OCI-LY1 (cell line): ENCODE measurements around the gene EIF4E1B.

ENCODE experiments used
- H2AFZ ChIP-seq: fragments of 200-600 bp; sonication (generic), shearing (Covaris generic); 2 replicates; pipeline ENCODE4 v1.6.0; 2014; ENCODE audit warnings: antibody characterized with exemption, mild to moderate bottlenecking, low read length
- H3F3A ChIP-seq: fragments of 200-600 bp; sonication (generic), shearing (Covaris generic); 2 replicates; pipeline ENCODE4 v1.6.0; 2014; ENCODE audit warnings: mild to moderate bottlenecking, antibody characterized with exemption, low read length, moderate library complexity; ENCODE audit not compliant: insufficient read depth
- H3K27ac ChIP-seq: fragments of 200-600 bp; sonication (generic); 2 replicates; pipeline ENCODE4 v1.5.1; 2014; ENCODE audit warnings: low read length, mixed run types, mild to moderate bottlenecking, low read depth; ENCODE audit not compliant: poor library complexity, severe bottlenecking
- H3K27me3 ChIP-seq: fragments of 200-600 bp; sonication (generic); 2 replicates; pipeline ENCODE4 v1.6.0; 2014; ENCODE audit warnings: antibody characterized with exemption, mild to moderate bottlenecking, low read length, moderate library complexity; ENCODE audit not compliant: insufficient read depth
- H3K36me3 ChIP-seq: fragments of 200-600 bp; sonication (generic); 2 replicates; pipeline ENCODE4 v1.6.1; 2014; ENCODE audit warnings: mild to moderate bottlenecking, antibody characterized with exemption, low read length, moderate library complexity, mixed read lengths; ENCODE audit not compliant: insufficient read depth
- H3K4me1 ChIP-seq: fragments of 200-600 bp; sonication (generic); 2 replicates; pipeline ENCODE4 v1.5.1; 2014; ENCODE audit warnings: mild to moderate bottlenecking, low read length, moderate library complexity; ENCODE audit not compliant: insufficient read depth, severe bottlenecking
- H3K4me2 ChIP-seq: fragments of 200-600 bp; sonication (generic), shearing (Covaris generic); 2 replicates; pipeline ENCODE4 v1.6.1; 2014; ENCODE audit warnings: low read length
- H3K4me3 ChIP-seq: fragments of 200-600 bp; sonication (generic); 2 replicates; pipeline ENCODE4 v1.5.1; 2014; ENCODE audit warnings: low read length, low read depth, mild to moderate bottlenecking, mixed read lengths; ENCODE audit not compliant: poor library complexity, severe bottlenecking
- H3K79me2 ChIP-seq: fragments of 200-600 bp; shearing (Covaris generic); 2 replicates; pipeline ENCODE4 v1.6.1; 2016; ENCODE audit warnings: mixed run types, low read length, mixed read lengths; ENCODE audit not compliant: insufficient read depth
- H3K9ac ChIP-seq: fragments of 200-600 bp; sonication (generic), shearing (Covaris generic); 2 replicates; pipeline ENCODE4 v1.6.1; 2014; ENCODE audit warnings: mild to moderate bottlenecking, low read length, mixed read lengths
- H3K9me2 ChIP-seq: fragments of 200-600 bp; sonication (generic), shearing (Covaris generic); 2 replicates; pipeline ENCODE4 v1.6.1; 2014; ENCODE audit warnings: low read depth, mild to moderate bottlenecking, low read length, mixed read lengths
- H3K9me3 ChIP-seq: fragments of 200-600 bp; shearing (Covaris generic); 2 replicates; pipeline ENCODE4 v1.6.1; 2014; ENCODE audit warnings: low read length, mixed read lengths
- H4K20me1 ChIP-seq: fragments of 200-600 bp; sonication (generic), shearing (Covaris generic); 2 replicates; pipeline ENCODE4 v1.6.0; 2016; ENCODE audit warnings: mild to moderate bottlenecking, low read length; ENCODE audit not compliant: insufficient read depth
- EZH2 ChIP-seq: fragments of 200-600 bp; sonication (generic), shearing (Covaris generic); IDR thresholded peaks from 2 replicates; pipeline ENCODE4 v1.8.0; 2017; ENCODE audit warnings: borderline replicate concordance, mixed run types, mild to moderate bottlenecking, antibody characterized with exemption, low read length, moderate library complexity, mixed read lengths
- TF ChIP-seq, protein P1 (sequence below): fragments of 200-600 bp; sonication (generic), shearing (Covaris generic); IDR thresholded peaks from 2 replicates; pipeline ENCODE4 v1.5.1; 2017; ENCODE audit warnings: mild to moderate bottlenecking, antibody characterized with exemption, low read length, moderate library complexity, mixed read lengths

The EIF4E1B gene

DNA sequence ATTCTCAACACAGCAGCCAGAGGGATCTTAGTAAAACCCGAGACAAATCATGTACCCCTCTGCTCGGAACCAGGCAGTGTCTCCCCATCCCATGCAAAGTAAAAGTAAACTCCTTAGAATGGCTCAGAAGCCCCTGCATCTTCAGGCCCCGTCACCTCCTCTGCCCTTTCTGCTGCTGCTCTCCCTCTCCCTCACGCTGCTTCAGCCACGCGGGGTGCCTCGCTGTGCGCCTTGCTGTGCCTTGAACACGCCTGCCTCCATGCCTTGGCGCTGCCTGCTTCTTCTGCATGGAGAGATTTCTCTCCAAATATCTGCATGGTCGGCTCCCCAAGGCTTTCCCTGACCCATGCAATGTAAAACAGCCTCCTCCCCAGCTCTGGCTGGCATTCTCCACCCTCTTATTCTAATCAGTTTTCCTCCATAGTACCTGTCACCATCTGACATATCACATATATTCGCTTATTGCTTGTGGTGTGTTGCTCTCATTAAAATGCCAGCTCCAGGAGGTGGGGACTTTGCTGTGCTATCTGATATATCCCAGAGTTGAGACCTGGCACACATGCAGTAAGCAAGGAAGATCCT is 28.5 kb upstream of the EIF4E1B start:
- H3K79me2 ChIP-seq = no peaks in the 10 kb centered on the region
- peaks cover 7% of the 10 kb centered on the region; the same call in 1 of the 2 replicates for H3K36me3 ChIP-seq
- H3F3A ChIP-seq = no peaks in the 10 kb centered on the region
- H3K4me3 ChIP-seq = no peak overlapping the region
- no peak for TF ChIP-seq EZH2
- TF ChIP-seq, protein P1, sequence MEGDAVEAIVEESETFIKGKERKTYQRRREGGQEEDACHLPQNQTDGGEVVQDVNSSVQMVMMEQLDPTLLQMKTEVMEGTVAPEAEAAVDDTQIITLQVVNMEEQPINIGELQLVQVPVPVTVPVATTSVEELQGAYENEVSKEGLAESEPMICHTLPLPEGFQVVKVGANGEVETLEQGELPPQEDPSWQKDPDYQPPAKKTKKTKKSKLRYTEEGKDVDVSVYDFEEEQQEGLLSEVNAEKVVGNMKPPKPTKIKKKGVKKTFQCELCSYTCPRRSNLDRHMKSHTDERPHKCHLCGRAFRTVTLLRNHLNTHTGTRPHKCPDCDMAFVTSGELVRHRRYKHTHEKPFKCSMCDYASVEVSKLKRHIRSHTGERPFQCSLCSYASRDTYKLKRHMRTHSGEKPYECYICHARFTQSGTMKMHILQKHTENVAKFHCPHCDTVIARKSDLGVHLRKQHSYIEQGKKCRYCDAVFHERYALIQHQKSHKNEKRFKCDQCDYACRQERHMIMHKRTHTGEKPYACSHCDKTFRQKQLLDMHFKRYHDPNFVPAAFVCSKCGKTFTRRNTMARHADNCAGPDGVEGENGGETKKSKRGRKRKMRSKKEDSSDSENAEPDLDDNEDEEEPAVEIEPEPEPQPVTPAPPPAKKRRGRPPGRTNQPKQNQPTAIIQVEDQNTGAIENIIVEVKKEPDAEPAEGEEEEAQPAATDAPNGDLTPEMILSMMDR = no peak
- H2AFZ ChIP-seq = no peak overlapping the region
- H3K9me3 ChIP-seq = no peaks in the 10 kb centered on the region
- H3K4me2 ChIP-seq = no peak overlapping the region
- no peaks in the 10 kb centered on the region for H3K27me3 ChIP-seq
- H4K20me1 ChIP-seq = no peaks in the 10 kb centered on the region
- H3K27ac ChIP-seq = no peak overlapping the region
- H3K9ac ChIP-seq = no peak overlapping the region
- H3K9me2 ChIP-seq = no peaks in the 10 kb centered on the region
- no peaks in the 10 kb centered on the region for H3K4me1 ChIP-seq

DNA sequence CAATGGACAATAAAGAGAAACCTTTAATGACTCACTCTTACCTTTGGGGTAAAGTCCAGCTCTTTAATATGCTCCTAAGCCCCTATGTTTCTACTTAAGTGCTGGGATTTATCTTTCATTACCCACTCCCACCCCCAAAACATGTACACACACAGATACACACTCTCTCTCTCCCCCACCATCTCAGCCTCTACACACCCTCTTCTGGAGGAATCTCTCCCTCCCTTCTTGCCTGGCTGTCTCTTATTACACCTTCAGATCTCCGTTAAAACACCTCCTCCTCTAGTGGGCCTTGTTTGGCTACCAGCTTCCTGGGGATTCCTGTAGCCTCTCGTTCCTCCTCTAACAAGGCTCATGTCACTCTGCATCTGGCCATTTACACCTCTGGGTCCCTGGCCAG is 27.4 kb upstream of the EIF4E1B start:
- peaks cover 7% of the 10 kb centered on the region; the same call in 1 of the 2 replicates for H3K36me3 ChIP-seq
- H3K9me2 ChIP-seq = no peaks in the 10 kb centered on the region
- H3K79me2 ChIP-seq = no peaks in the 10 kb centered on the region
- no peaks in the 10 kb centered on the region for H4K20me1 ChIP-seq
- H3K27me3 ChIP-seq = no peaks in the 10 kb centered on the region
- H3K4me2 ChIP-seq = no peak overlapping the region
- H3K9ac ChIP-seq = no peak overlapping the region
- no peaks in the 10 kb centered on the region for H3F3A ChIP-seq
- no peaks in the 10 kb centered on the region for H3K4me1 ChIP-seq
- TF ChIP-seq, protein P1 = no peak
- no peak for TF ChIP-seq EZH2
- no peak overlapping the region for H2AFZ ChIP-seq
- no peak overlapping the region for H3K4me3 ChIP-seq
- H3K9me3 ChIP-seq = no peaks in the 10 kb centered on the region
- H3K27ac ChIP-seq = no peak overlapping the region

- Histone ChIP-seq H3K9me2 (no peaks in the 10 kb centered on the region), H3K79me2 (no peaks in the 10 kb centered on the region), H3K9ac (no peak overlapping the region), H3K9me3 (no peaks in the 10 kb centered on the region), H3K27me3 (no peaks in the 10 kb centered on the region), H3K4me1 (no peaks in the 10 kb centered on the region), H3K36me3 (no peaks in the 10 kb centered on the region), H2AFZ (no peak overlapping the region), H3F3A (no peaks in the 10 kb centered on the region), H3K4me2 (no peak overlapping the region), H3K4me3 (no peak overlapping the region), H3K27ac (no peak overlapping the region), H4K20me1 (no peaks in the 10 kb centered on the region)
- TF ChIP-seq EZH2 = no peak
- TF ChIP-seq, protein P1 = no peak
These were observed 24.4 kb upstream of the EIF4E1B start for GRCh38 chr5:176606032-176606431.
